GM19238 (cell line): ENCODE results near the gene IP6K1.
"Not testable (repeated sequence)": the region's sequence is repeated elsewhere in the genome, so short reads cannot be mapped to it uniquely, and the experiment has no call there.

Source experiments
- DNase-seq: peaks from one replicate; pipeline ENCODE4 v3.0.0; 2011; ENCODE audit warnings: low spot score; ENCODE audit not compliant: insufficient read length

Gene IP6K1

DNA sequence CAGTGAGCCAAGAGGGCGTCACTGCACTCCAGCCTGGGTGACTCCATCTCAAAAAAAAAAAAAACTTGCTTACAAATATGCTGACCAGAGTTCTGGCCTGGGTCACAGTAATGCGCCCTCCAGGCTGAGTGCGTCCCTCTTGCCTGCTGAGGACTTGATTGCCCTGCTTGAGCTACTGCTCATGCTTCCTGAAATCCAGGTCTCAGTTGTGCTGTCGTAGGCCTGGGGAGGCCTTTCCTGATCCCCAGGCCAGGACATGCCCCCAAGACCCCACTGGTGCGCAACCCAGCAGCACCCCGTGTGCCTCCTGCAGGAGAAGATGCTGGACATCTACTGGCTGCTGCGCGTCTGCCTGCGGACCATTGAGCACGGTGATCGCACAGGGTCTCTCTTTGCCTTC is 74.2 kb downstream of the IP6K1 start:
- DNase-seq: no peak

DNA sequence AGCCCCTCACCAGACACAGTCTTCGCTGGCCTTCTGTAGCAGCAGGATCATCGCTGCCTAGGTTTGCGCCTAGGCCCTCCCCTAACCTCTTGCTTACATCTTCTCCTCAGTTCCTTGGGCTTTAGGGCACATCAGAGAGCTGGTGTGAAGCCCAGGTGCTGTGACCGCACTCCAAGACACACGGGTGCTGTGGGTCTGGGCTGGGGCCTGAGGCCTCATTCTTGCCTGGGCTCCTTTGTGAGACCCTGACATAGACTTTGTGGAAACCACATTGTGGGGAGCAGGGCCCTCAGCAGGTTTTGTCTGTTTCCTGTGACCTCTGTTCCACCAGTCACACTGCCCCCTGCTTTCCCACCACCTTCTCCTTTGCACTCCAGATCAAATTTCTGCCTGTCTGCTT is 74.9 kb downstream of the IP6K1 start:
- no peak for DNase-seq

DNA sequence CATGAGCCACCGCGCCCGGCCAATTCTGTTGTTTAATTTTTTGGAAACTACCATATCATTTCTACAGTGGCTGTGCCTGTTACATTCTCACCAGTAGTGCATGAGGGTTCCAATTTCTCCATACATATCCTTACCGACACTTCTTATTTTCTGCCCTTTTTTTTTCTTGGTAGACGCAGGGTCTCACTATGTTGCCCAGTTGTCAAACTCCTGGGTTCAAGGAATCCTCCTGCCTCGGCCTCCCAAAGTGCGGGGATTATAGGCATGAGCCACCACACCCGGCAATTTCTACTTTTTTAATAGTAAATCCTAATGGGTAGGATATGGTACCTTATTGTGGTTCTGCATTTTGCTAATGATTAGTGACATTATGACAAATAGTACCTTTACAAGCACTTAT is 76.5 kb downstream of the IP6K1 start:
- DNase-seq: no peak

DNA sequence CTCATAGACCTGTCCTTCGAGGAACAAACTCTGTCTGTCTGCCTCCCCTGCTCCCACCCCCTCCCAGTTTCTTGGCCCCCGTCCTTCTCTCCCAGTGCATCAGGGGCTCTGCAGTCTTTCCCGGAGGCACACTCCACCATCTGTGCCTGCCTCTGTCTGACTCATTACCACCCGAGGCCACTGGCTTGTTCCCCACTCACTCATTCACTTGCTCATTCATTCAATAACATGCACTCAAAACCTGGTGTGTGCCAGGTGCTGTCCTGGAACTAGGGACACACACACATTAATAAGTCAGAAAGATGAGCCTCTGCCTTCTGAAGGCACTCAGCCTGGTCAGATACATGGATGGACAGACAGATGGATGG is 79.2 kb downstream of the IP6K1 start:
- DNase-seq: no peak

DNA sequence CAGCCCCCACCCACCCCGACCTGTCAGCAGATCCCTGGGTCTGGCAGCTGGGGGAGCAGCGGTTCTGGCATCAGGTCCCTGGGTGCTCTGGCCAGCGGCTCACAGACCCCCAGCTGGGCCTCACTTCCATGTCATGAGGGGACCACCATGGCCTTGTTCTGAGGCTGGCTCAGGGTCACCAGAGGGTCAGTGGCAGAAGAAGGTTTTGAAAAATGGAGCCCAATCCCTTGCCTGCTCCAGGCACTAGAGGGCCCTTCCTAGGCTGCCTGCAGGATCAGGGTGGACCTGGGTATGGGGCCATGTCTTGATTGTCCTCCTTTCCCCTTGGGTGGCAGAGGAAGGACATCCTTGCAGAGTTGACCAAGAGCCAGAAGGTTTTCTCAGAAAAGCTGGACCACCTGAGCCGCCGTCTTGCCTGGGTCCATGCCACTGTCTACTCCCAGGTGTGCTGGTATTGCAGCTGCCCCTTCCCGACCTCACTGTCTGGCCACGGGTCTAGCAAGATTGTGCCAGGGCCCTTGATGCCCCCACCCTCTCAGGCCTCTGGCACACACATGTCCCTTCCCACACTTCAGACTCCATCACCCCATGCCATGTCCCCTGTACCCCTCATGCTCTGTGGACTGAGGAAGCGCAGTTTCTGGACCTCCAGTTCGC is 79.8 kb downstream of the IP6K1 start:
- DNase-seq: no peak

DNA sequence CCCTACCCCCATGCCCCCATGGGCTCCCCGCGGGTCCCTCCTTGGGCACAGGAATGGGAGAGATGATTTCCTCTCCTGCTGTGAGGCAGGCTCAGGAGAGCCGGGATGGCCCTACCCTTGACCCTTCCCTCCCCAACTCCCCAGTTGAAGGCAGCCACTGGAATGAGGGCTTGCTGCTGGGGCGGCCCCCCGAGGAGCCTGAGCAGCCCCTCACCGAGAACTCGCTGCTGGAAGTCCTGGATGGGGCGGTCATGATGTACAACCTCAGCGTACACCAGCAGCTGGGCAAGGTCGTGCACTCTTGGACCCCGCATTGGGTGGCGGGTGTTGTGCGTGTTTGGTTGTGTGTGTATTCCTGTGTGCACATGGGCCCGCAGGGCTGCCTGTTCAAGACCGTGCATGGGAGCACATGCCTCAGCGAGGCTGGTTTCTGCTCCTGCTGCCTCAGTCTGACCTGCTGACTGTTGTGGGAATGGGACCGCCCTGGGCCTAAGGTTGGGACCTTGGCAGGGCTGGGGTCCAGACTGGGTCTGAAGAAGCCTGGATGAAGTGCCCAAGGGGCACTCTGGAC is 80.9 kb downstream of the IP6K1 start:
- DNase-seq: no peak

DNA sequence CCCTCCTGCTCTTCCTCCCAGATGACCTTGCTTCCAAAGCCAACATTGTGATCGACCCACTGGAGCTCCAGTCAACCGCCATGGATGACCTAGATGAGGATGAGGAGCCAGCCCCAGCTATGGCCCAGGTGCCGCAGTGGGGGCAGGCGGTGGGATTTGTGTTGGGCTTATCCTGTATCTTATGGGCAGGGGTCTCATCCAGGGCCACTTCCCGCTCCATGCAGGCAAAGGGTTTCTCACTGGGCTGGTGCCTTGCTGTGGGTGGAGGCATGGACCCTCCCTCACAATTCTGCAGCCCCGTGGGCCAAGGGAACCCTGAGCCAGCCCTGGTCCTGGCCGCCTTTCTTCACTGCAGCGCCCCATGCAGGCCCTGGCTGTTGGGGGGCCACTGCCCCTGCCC is 81.7 kb downstream of the IP6K1 start:
- DNase-seq: no peak

DNA sequence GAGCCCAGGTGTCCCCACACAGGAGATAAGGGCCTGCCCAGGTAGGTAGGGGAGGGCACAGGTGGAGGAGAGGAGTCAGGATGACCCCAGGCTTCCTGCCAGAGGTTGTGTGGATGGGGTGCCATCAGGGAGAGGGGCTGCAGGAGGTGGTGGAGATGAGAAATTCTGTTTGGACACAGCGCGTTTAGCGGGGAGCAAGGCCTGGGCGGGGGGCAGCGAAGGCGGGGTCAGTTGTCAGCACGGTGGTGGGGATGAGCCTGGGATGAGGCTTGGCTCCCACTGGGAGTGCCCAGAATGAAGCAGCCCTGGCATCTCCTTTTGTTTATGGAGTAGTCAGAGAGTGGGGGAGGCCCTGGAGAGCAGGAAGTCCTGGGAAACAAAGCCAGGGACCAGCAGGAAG is 82.4 kb downstream of the IP6K1 start:
- no peak for DNase-seq

DNA sequence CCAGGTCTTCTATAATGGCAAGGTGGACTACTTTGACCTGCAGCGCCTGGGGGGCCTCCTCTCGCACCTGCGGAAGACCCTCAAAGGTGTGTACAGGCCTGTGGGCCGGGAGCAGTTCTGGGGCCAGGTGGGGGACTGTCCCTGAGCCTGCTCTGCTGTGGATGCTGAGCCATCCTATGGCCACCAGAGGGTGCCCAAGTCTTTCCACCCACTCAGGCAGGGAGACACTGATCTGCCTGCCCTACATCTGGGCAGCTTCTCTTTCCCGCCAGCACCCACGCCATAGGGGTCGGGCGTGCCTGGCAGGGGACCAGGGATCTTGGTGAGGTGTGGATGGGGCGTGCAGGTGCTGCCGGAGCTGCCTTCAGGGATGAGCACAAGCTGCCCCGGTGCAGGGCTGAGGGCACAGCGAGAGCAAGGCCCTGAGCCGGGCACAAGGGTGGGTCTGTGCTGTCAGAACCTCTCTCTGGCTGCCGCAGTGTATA is 82.9 kb downstream of the IP6K1 start:
- DNase-seq: peak; percentile 81

DNA sequence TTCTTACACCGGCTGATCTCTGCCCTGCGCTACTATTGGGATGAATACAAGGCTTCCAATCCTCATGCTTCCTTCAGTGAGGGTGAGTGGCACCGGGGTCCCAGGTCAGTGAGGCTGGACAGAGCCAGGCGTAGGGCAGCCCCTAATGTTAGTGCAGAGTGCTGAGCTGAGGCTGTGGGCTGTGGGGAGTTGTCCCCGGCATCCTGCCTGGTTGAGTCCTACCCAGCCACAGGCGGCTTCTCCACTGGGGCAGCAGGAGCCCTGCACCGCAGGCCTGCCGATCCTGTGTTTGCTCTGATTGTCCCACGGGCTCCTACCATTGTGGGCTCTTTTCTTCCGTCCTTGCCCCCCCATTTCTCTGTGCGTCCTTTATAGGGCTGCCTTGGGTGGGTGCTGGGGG is 83.7 kb downstream of the IP6K1 start:
- DNase-seq: no peak

DNA sequence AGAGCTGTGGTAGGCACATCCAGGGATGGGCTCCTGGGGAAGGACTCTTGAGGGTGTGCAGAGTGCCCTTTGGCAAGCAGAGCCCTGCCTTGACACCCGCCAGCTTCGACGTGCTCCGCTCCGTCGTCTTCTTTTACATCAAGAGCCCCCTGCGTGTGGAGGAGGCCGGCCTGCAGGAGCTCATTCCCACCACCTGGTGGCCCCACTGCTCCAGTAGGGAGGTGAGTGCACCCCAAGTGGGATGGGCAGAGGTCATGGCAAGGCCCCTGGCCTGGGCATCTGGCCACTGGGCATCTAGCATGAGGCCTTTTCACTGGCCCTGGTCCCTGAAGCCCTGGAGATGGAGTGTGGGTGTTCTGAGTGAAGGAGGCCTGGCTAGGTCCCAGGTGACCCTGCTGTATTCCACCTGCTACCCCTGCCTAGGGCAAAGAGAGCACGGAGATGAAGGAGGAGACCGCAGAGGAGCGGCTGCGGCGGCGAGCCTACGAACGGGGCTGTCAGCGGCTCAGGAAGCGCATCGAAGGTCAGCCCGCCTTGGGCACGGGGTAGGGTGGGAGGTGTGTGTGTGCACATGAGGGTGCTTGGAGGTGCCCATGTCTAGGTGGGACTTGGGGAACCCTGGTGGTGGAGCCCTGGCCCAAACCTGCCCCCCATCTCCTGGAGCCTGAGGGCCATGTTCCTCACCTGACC is 84.8 kb downstream of the IP6K1 start:
- no peak for DNase-seq

DNA sequence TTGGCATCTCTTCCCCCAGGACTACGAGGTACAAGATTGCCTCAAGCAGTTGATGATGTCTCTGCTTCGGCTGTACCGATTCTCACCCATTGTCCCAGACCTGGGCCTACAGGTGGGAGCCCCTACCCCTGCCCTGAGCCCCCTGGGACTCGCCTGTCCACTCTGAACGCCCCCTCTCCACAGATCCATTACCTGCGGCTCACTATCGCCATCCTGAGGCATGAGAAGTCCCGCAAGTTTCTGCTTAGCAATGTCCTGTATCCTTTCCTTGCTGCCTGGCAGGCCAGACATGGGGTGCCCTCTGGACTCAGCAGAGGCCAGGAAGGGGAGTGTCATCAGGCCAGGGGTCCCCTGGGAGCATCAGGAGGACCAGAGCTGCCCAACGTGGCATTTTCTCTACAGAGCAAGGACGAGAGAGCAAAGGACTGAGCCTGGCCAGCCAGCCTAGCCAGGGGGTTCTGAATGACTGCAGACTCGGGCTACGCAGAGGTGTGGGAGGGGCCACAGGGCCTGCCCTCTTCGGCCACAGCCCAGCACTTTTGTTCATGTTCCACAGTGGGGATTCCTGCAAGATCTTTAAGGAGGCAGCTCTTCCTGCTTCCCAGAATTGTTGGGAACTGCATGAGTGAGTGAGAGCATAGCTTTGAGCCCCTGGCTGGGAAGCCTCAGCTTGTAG is 85.8 kb downstream of the IP6K1 start:
- no peak for DNase-seq

DNA sequence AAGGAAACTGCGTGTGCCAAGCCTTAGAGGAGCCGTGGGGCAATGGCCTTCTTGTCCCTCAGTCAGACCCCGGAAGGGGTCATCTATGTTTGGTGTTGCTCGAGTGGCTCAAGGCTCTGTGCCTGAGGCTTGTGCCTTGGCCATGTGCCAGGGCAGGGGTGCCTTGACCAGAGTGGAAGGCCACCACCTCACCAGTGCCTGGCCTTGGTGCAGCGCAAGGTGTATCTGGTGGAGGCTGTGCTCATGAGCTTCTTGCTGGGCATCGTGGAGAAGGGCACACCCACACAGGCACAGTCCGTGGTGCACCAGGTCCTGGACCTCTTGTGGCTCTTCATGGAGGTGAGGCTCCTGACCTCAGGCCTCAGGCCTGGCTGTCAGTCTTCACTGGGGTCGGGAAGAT is 86.3 kb downstream of the IP6K1 start:
- no peak for DNase-seq

DNA sequence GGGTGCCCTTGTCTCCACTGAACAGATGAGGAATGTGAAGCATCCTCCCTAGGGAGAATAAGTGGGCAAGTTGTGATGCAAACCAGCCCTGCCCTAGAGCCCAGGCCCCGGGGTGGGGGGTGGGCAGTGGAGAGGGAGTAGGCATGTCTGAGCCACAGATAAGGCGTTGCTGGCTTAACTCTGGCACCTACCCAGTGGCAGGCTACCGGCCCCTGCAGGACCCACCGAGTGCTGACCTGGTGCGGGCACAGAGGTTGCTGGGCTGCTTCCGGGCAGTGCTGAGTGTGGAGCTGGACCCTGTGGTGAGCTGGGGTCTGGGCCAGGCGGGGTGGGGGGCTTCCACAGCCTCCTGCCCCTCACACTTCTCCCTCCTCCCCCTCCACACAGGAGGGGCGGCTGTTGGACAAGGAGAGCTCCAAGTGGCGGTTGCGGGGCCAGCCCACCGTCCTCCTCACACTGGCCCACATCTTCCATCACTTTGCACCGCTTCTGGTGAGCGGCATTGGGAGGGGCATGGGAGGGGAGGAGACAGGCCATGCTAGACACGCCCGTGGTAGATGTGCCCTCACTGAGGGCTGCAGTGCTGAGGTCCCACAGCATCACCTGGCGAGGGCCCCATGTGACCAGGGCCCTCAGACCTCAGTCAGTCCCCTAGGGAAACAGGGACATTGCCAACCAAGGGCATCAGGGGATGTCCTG is 86.9 kb downstream of the IP6K1 start:
- DNase-seq: no peak

DNA sequence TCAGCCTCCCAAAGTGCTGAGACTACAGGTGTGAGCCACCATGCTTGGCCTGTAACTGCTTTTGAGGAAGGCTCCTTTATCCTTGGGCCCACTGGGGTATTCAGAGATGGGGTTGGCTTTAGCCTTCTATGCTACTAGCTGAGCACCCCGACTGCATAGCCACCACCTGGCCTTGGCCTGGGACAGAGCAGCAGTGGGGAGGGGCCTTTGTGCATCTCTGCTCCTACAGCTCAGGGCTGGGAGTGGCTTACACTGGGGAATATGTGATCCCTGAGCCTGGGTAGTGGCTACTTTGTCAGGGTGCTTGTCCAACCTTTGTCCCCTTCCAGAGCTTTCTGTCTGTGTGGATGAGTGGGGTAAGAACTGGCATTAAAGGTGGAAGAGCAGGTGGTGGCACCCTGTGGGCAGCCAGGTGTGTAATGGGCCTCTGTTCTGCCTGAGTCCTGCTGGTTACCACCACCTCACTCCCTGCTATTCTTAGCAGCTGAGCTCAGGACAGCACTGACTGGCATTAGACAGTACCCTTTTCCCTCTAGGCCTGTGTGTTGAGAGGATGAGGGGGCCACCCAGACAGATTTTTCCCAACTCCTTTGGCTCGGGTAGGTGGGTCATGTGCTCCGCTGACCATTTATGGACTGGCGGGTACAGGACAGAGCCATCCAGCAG is 90.9 kb downstream of the IP6K1 start:
- DNase-seq: not testable (repeated sequence)

DNA sequence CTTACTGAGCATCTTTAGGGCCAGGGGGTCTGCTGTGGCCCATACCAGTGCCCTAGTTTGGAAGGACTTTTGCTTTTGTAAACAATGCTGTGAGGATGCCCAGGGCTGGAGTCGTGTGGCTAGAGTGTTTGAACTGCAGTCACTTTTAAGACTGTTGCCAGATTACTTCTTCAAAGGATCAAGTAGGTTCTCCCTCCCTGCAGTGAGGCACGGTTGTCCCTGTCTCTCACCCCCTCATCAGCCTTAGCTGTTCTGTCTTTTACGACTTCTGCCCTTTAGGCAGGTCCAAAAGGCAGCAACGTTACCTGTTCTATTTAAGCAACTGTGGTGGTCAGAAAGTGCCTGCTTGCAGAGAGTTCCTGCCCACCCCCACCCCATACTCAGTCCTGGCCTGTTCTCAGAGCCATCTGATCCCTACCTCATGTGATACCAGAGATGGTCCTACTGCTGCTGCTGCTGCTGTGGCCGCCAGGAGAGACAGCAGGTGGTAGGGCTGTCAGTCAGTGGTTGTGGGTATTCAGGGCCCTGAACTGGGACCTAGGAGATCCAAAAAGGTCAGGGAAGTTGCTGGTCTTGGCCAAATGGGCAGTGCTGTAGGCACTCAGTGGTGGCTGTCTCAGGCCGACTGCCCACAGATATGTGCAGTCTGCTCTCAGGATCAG is 91.8 kb downstream of the IP6K1 start:
- DNase-seq: not testable (repeated sequence)

DNA sequence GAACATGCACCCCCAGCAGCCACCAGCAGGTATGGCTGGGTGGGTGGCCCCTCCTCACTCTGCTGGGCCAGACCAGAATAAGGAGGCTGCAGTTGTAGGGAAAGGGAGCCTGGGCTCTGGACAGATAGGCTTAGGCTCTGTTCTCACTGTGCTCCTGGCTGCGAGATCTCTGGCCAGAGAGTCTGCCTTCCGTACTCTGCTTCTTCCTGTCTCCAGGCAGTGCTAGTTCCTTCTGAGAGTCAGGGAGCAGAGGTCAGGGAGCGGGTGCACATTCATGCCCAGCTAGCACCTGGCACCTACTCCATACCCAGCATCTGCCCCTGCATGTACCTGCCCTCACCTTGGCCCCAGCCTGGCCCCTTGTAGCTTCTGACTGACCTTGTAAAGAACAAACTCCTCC is 94.9 kb downstream of the IP6K1 start:
- not testable (repeated sequence) for DNase-seq

DNA sequence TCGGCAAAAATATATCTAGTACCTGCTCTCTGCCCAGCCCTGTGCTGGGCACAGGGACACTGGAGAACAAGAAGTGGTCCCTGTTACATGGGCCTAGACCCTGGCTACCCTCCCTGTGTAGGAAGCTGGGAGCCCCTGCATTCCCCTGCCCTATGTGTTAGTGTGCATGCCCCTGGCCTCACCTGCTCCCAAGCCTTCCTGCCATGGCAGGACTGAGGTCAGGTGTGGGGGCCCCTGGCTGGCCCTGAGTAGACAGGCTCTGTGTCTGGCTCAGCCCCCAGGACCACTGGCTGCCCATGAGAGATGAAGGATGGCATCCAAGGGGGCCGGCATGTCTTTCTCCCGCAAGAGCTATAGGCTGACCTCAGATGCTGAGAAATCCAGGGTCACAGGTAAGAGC is 95.5 kb downstream of the IP6K1 start:
- not testable (repeated sequence) for DNase-seq

DNA sequence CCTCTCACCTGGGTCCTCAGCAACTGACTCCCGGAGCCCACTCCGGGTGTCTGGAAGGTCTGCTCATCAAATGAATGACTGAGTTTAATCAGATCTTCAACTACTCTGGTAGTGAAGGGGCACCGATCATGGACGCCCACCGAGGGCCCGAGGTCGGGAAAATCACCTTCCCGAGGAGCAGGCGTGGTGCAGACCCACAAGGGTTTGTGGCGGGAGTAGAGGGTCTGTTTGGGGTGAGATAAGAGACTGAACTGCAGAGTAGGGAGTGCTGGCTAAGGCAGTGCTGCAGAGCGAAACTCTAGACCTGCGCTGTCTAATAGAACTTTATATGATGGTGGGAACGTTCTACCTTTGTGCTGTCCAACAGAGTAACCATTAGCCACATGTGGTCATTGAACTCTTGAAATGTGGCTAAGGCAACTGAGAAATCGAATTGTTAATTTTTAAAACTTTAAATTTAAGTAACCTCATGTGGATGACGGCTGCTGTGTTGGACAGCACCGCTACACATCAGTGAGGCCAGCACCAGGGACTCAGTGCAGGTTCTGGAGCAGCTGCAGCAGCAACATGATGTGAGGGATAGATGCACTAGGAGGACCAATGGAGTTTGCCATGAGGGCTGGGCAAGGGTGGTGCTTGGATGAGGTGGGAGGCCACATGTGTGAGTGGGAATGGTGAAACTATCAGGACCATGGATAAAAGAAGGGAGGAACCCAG is 96.3 kb downstream of the IP6K1 start:
- not testable (repeated sequence) for DNase-seq
